HEK293 (cell line): ENCODE measurements around the gene HOGA1.

Source experiments
- CTCF ChIP-seq: fragments of 450-650 bp; formaldehyde crosslinking; IDR thresholded peaks from 2 replicates; pipeline ENCODE4 v1.5.1; 2016; ENCODE audit warnings: missing biosample characterization, missing genetic modification characterization
- ELK4 ChIP-seq: IDR thresholded peaks from 2 replicates; pipeline ENCODE4 v1.6.1; 2011; ENCODE audit warnings: mild to moderate bottlenecking, low read depth, low read length, borderline replicate concordance
- HIC1 ChIP-seq: fragments of 450-650 bp; formaldehyde crosslinking; IDR thresholded peaks from 2 replicates; pipeline ENCODE4 v1.5.1; 2016; ENCODE audit warnings: missing biosample characterization, missing genetic modification characterization
- MEIS1 ChIP-seq: sonication (generic); formaldehyde crosslinking; IDR thresholded peaks from 2 replicates; pipeline ENCODE4 v1.8.1; 2022; ENCODE audit warnings: missing genetic modification reagents, mild to moderate bottlenecking, borderline replicate concordance
- OVOL3 ChIP-seq: fragments of 450-650 bp; formaldehyde crosslinking; IDR thresholded peaks from 2 replicates; pipeline ENCODE4 v1.5.1; 2016; ENCODE audit warnings: missing biosample characterization, missing genetic modification characterization
- REST ChIP-seq: fragments of 450-650 bp; formaldehyde crosslinking; IDR thresholded peaks from 2 replicates; pipeline ENCODE4 v1.5.1; 2016; ENCODE audit warnings: missing biosample characterization, missing genetic modification characterization
- SALL2 ChIP-seq: fragments of 450-650 bp; formaldehyde crosslinking; IDR thresholded peaks from 2 replicates; pipeline ENCODE4 v1.5.0; 2017; ENCODE audit warnings: missing biosample characterization, mild to moderate bottlenecking, missing genetic modification characterization, borderline replicate concordance
- ZBTB8A ChIP-seq: fragments of 450-650 bp; formaldehyde crosslinking; IDR thresholded peaks from 2 replicates; pipeline ENCODE4 v1.5.1; 2016; ENCODE audit warnings: missing biosample characterization, missing genetic modification characterization
- ZNF18 ChIP-seq: fragments of 450-650 bp; formaldehyde crosslinking; IDR thresholded peaks from 2 replicates; pipeline ENCODE4 v1.5.1; 2016; ENCODE audit warnings: missing biosample characterization, missing genetic modification characterization
- ZNF280C ChIP-seq: fragments of 450-650 bp; formaldehyde crosslinking; IDR thresholded peaks from 2 replicates; pipeline ENCODE4 v1.5.1; 2016; ENCODE audit warnings: missing biosample characterization, missing genetic modification characterization
- ZNF341 ChIP-seq: fragments of 450-650 bp; formaldehyde crosslinking; IDR thresholded peaks from 2 replicates; pipeline ENCODE4; 2016; ENCODE audit warnings: low read depth, missing biosample characterization, missing genetic modification characterization
- ZNF639 ChIP-seq: fragments of 450-650 bp; formaldehyde crosslinking; IDR thresholded peaks from 2 replicates; pipeline ENCODE4 v1.5.1; 2016; ENCODE audit warnings: missing biosample characterization, missing genetic modification characterization
- ZSCAN18 ChIP-seq: fragments of 450-650 bp; formaldehyde crosslinking; IDR thresholded peaks from 2 replicates; pipeline ENCODE4 v1.5.1; 2016; ENCODE audit warnings: missing biosample characterization, missing genetic modification characterization

GRCh38 chr10:97623277-97623676 is 39.1 kb downstream of the HOGA1 start:
- TF ChIP-seq MEIS1 (CRISPR knock-in tag) (no peak), REST (tag by site-specific recombination) (no peak), ZNF18 (tag by site-specific recombination) (no peak), CTCF (tag by site-specific recombination) (no peak), ZNF639 (tag by site-specific recombination) (no peak), ZSCAN18 (tag by site-specific recombination) (no peak), OVOL3 (tag by site-specific recombination) (no peak), HIC1 (tag by site-specific recombination) (no peak), ZBTB8A (no peak), ZNF341 (tag by site-specific recombination) (no peak), SALL2 (tag by site-specific recombination) (no peak), ZNF280C (tag by site-specific recombination) (no peak), ELK4 (no peak)
